Left lobe of liver (tissue), 2 donors: Measurements from ENCODE around the gene UNC13B. TPM values are rescaled to one million over a fixed set of nuclear protein-coding genes. Genes with fewer than 3 reads are reported as not detected.

Source experiments
- ATAC-seq: fragments of 200-7000 bp; cut with Tn5 transposase; one replicate; pipeline ENCODE4 v1.9.1; 2020; ENCODE audit warnings: mild to moderate bottlenecking, moderate library complexity
- DNase-seq: peaks from one replicate; pipeline ENCODE4 v3.0.0-alpha.2; 2020; ENCODE audit warnings: low spot score
- total RNA-seq: library from RNA; stranded (reverse); gene quantifications from one replicate; pipeline ENCODE4 v1.2.1, GENCODE V29; 2021
- donor health status: DM: no; HTN: no; CAD: no; lungs with moderate emphysema.
- donor health status: DM: no; HTN: yes; CAD: no.

UNC13B gene
- total RNA-seq, 1 donor from 2014 or later: 21.4 TPM

DNA sequence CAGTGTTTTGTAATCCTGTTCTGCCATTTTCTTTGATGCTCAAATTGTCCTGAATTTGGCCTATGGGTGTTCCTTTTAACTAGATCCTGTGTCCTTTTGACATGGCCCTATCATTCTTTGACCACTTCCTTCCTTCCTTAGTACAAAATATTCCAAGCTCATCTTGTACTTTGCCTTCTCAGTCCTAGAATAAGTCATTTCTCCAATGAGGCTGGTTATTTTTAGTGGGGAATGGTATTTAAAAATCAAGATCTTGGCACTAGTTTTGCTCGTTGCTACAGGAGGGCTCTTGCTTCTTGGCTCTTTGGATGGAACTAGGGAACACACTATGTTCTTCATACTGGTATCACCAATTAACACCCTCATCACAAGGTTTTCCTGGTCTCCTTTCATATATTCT, 108.1 kb downstream of the UNC13B start:
- no peak for DNase-seq
- peak; percentile 38 for ATAC-seq

DNA sequence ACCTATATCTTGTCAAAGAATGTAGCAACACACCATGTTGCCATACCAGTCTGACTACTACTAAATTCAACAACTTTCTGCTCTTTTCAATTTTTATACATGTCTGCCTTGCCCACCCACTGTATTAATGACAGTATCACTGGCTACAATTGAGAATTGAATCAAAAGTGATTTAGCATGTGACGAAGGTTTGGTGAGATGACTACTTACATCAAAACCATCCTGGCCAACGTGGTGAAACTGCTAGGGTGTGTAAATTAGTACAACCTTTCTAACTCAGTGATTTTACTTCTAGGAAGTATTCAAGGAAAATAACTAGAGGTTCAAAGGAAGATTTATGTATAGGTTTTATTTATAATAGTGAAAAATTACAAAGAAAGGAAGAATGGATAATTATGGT, 109.8 kb downstream of the UNC13B start:
- no peak for ATAC-seq
- DNase-seq: no peak

DNA sequence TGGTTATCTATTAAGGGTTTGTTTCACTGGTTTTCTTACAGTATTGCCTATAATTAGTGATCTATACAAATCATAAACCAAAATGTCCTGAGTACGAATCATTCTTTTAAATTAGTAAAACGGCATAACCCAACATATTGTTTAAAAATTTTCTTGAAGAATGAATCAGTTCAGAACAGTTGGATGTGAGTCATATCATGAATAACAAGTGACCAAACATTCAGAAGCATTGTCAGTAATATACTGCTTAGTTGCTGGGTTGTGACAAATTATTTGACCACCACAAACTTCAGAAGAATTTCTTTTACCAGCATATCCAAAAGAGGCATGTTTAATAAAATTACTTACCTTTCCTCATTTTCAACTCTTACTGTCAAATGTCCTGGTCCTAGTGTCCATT, 111.2 kb downstream of the UNC13B start:
- no peak for ATAC-seq
- no peak for DNase-seq

DNA sequence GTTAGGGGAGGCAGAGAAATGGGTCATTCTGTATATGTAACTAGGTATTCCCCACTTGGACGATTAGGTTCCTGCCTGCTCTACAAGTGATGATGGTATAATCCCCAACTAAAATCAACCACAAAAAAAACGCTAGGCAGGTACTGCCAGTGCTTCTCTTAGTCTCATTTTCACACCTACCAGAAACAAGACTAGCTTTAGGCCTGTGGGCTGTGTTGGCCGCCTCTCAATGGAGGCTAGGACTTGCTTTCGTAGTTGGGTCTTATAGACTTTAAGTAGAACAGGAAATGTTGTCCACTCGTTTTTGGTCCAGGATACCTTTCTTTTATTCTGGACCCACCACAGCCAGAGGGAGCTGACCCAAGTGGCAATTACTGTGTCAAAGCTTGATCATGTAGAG, 111.8 kb downstream of the UNC13B start:
- no peak for ATAC-seq
- DNase-seq: no peak

DNA sequence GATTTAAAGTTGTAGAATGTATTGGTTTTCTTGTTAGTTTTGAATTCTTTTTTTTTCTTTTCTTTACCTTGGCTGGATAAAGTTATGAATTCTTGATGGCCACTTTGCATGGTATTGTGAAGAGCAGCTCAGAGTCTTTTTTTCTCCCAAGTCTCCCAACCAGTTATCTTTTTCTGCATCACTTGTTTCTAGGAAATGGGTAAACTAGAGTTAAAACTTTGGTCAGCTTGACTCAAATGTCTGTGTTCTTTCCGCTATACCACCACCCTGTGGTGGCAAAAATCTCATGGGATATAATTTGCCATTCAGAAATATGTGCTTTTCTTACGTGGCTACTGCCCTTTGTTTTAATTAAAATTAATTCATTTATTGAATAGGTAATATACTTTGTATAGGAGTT, 113.2 kb downstream of the UNC13B start:
- ATAC-seq: no peak
- DNase-seq: no peak

DNA sequence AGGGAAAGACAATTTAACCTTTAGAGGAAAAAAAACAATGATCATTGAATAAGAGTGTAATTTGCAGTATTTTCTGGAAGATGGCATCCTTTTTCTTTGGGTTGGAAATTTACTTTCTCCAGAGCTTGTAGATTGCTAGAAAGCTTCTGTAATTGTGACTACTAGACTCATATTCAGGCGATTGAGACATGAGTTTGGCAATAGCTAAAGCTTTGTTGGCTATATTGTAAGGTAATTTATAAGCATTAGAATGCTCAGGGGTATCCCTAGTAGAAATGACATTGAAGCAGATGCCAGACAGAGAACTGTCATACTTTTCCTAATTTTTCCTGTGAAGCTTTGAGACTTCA, 115.3 kb downstream of the UNC13B start:
- DNase-seq: no peak
- peak; percentile 14 for ATAC-seq

DNA sequence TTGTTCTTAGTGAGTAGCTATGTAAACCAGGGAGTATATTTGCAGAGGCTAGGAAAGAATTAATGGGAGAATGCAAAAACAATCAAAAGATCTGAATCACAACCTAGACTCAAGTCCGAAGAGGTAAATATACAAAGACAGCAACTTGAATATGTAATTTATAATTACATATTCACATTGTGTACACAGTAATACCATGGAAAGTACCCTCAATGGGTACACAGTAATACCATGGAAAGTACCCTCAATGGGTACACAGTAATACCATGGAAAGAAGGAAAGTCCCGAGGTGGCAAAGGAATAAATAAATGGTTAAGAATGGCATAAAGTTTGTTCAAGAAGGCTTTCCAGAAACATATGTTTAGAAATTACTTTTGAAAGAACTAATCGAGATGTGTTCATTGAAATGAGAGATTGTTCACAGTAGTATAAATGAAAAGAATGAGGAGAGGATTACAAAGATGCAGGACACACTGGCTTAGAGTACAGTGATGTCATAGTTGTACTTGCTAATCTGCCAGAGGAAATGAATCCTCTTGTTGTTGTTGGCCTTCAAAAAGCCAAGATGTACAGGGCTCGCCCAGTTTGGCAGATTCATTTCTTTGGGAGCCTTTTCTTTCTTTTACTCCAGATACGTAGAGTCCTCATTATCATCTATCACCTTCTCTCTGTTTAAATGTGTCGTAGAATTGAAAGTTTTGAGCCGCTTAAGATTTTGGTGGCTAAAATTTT, 116.0 kb downstream of the UNC13B start:
- ATAC-seq: peak; percentile 35
- DNase-seq: no peak

DNA sequence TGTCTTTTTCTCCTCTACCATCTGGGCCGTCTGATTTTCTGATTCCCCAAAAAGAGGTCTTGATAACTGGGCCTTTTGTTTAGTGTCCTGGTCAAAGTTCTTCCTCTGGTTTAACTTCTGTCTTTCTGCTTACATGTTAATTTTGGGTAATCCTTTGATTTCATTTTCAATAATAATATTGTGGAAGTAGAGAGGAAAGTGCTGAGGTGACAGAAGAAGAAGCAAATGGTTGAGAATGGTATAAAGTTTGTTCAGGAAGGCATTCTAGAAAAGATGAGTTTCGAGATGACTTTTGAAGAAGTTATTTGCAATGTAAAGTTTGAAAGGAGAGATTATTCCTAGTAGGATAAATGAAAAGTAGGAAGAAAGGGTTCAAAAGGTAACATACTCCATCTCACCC, 118.1 kb downstream of the UNC13B start:
- DNase-seq (no peak), ATAC-seq (no peak)

DNA sequence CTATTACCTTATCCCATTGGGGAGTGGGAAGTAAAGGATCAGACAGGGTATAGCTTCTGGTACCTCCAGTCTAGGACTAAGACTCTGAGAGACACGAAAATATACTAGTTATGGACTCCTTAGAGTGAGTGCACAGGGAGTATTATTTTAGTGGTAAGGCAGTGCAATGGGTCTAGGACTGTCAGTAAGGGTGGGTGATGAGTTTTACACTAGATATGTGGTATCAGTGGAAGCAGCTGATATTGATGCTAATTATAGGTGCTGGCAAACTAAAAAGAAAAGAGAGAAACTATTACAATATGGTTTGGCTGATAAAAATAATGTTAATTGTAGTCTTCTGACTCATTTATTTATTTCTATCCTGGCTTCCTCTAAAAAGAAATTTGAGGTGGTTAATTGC, 118.6 kb downstream of the UNC13B start:
- ATAC-seq (no peak), DNase-seq (no peak)

DNA sequence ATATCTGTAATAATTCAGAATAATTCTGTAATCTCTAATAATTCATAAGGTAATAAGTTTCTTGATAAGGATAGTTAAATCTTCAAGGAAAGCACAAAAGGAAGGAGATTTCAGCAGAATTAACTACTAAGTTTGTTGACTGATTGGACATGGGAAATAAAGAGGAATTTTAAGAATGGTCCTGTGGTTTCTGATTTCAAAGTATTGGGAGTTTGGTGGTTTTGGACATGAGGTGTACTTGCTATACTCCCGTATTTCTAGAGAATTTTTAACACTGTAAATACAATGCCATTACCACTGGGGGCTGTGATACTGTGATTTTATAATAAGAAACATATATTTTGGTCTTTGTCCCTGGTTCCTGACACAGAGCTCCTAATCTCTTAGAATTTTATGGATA, 123.9 kb downstream of the UNC13B start:
- no peak for DNase-seq
- no peak for ATAC-seq

DNA sequence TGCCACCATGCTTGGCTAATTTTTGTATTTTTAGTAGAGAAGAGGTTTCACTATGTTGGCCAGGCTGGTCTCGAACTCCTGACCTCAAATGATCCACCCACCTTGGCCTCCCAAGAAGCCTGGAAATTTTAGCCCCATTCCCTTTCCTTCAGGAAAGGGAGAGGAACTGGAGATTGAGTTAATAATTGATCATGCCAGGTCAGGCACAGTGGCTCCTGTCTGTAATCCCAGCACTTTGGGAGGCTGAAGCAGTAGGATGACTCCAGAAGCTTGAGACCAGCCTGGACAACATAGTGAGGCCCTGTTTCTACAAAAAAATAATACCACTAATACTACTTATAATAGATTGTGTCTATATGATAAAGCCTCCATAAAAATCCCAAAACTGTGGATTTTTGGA, 124.6 kb downstream of the UNC13B start:
- peak; percentile 65 for ATAC-seq

DNA sequence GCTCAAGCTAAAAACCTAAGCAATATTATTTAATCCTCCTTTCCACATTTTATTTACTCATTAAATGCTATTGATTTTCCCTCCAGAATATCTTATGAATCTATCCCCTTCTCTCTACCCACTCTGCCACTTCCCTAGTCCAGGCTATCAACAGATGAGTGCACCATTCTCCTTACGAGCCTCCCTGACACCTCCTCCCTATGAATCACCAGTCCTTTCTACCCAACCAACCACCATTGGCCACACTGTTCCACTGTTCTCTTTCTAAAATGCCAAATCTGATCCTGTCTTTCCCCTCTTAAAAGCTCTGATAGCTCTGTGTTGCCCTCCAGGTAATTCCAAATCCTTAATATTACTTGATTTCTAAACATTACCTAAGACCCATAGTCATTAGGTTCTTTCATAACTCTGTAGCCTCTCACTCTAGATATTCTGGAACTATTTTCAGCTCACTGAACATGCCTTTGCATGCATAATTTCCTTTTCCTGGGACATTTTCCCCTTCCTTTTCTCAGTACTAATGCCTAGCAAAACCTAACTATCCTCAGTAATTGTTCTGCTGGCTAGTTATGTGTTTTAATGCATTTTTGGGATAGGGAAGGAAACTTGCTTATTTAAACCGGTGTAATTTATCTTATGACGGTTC, 126.3 kb downstream of the UNC13B start:
- no peak for ATAC-seq
- no peak for DNase-seq

More for the DNA sequence above, 124.6 kb downstream of the UNC13B start:
- DNase-seq: no peak

DNA sequence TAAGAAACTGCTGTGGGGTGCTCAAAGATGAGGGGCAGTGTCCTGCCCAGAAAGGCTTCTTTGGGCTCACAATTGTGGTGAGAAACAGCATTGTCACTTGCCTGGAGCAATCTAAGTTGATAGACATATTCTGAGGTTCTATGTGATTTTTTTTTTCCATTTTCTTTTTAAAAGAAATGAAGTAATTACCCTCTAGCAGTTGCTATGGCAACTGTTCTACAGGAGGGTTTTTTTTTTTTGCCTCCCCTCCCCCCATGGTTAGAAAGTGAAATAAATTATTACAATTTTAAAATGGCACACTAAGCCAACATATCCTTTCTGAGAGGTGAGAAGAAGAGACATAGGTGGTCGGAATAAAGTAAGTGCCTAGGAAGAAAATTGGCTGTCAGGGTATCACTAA, 127.0 kb downstream of the UNC13B start:
- DNase-seq: no peak
- ATAC-seq: no peak

DNA sequence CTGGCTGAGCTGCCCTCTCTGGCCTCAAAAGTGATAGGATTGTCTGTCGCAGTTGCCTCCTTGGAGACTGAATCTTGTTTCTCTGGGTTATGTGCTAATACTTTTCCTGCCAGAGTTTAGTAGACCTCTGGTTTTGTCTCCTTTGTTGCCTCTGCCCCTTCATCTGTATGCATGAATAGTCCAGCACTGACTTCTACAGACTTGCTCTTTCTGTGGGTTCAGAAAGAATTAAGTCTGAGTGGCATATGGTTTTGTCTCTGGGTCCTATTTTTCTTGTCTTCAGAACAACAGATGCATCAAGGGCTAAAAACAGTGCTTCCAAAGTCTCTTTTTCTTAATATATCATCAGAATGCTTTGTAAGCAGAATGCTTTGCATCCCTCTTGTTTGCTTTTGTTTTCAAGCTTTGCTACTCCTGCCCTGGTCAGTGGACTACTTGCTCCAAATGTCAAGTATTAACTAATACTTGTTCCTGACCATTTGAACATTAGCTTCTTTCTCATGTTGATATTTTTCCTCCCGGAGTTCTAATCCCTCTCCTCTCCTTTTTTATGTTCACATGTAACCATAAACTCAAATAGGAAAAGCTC, 131.7 kb downstream of the UNC13B start:
- peak; percentile 60 for ATAC-seq
- DNase-seq: no peak

DNA sequence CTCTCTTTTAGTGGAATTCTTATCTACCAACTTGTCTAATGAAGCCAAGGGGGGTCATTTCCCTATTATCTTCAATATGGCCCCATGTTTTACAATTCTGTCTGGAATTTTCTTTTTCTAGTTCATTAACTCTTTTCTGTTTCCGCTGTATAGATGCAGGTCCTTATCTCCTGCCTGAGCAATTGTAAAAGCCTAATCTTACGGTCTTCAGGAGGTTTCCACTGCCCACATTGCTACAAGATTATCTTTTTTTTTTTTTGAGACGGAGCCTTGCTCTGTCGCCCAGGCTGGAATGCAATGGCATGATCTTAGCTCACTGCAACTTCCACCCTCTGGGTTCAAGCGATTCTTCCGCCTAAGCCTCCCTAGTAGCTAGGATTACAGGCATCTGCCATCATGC, 132.3 kb downstream of the UNC13B start:
- DNase-seq (no peak), ATAC-seq (no peak)

DNA sequence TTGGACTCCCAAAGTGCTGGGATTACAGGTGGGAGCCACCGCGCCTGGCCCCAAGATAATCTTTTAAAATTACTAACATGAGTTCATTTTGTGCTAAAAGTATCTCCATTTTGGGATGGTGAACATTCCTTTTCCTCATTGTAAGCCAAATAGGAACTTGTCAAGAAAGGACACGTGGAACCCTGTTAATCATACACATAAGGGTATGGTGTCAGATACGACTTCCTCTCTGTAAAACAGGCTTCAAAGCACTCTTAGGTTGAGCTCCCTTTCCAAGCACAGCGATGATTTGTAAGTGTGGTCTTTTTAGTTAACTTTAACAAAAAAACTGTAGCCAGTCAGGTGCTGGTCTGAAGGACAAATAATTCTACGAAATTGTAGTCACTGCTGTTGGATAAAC, 132.7 kb downstream of the UNC13B start:
- ATAC-seq: no peak

DNA sequence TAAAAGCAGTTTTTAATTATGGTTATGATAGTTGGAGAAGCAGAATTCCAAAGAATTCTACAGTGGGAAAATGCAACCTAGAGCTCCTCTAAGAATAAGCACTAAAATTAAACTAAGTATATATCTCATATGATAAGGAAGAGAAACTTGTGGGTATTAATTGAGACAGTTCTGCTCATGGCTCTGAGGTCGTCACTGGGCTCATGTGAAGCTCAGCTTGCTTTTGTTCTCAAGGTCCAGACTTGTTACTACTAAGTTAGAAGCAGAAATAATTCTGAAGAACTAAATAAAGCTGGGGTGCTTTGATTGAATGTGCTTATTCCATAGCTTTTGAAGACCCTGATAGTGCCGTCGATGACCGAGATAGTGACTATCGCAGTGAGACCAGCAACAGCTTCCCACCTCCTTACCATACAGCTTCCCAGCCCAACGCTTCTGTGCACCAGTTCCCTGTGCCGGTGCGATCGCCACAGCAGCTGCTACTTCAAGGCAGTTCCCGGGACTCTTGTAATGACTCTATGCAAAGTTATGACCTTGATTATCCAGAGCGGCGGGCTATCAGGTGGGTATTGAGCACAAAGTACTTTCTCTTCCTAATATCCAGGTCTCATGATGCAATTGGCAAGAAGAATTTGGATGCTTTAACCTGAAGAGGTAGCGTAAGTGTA, 133.7 kb downstream of the UNC13B start:
- no peak for ATAC-seq

More for the DNA sequence above, 132.7 kb downstream of the UNC13B start:
- no peak for DNase-seq

DNA sequence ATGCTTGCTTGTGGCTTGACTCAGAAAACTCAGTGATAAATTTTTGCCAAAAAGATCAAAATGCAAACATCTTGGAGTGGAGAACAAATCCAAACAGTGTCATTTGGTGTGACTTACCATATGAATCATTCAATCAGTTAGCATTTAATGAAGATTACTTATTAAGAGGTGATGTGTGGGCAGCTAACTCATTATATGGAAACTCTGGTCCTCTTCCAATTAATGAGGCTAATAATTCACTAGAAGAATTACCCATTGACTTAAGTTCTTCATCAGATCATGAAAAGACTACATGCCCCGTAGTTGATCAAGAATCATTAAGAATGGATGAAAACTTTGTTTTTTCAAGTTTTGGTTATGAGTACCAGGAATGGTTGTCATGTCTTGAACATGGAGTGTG, 141.8 kb downstream of the UNC13B start:
- DNase-seq: no peak
- ATAC-seq: no peak

More for the DNA sequence above, 133.7 kb downstream of the UNC13B start:
- DNase-seq: no peak

DNA sequence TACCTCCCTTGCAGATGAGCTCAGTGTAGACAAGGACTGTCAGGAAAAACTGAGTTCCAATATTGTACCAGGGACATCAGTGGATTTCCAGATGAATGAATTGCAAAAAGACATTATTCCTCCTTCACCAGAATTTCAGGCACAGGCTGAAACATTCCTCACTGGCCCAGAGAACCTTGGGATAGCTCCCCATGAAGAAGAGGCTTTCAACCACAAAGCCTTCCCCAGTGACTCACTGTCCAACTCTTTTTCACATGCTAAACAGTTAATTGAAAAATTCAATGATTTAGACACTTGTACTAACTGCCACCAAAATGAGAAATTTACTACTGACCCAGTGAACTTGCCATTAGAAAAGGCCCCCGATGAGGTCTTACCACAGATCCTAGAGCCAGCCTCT, 144.5 kb downstream of the UNC13B start:
- DNase-seq (no peak), ATAC-seq (no peak)

DNA sequence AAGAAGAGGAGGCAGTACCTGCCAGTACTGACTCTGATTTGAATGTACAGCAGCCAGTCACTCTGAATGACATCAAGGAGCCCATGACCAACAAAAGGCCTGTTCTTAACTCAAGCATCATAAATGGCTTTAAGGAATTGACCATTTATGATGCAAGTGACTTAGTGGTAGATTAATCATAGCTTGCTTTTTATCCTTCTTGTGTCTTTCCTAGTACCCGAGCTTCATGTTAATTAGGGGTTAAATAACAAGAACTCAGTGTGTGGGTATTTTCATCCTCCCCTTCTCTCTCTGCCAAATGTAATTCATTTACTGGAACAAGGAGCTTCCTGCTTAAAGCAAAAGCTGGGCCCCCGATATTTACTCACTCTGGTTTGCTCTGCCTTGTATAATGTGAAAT, 146.5 kb downstream of the UNC13B start:
- ATAC-seq (no peak), DNase-seq (no peak)

DNA sequence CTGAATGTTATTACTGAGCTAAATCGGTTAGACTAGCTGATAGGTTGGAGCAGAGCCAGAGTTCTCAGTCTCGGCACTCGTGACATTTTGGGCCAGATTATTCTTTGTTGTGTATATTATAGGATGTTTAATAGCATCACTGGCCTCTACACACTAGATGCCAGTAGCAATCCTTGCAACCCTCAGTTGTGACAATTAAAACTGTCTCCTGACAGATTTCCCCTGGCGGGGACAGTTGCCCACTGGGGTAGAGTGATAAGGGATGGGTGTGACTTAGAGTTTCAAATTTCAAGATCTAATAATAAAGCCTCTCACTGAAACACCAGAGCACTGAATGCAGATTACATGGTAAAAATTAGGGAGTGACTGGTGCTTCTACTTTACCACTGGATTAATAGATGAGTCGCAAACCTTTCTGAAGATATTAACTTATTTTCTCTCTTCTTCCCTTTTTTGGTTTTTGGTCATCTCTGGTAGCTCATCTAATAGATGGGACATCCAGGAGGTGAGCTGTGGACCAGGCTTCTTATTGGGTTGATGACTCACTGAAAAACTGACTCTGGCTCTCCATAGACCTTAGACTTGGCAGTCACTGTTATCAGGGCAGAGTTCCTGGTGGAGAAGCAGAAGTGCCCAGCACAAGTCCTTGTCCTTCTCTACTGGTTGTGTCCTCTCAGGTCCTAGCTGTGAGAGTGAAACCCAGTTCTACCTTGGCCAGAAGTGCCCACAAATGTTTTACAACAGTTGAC, 150.3 kb downstream of the UNC13B start:
- DNase-seq: no peak
- peak; percentile 22 for ATAC-seq
